Esophagus muscularis mucosa (tissue), 4 donors: ENCODE data around the gene ZBTB18. TPM values are rescaled to one million over a fixed set of nuclear protein-coding genes. Genes with fewer than 3 reads are reported as not detected.

Experiments used
- DNase-seq: peaks from one replicate; pipeline ENCODE4 v3.0.0-alpha.2; 2017; ENCODE audit errors: extremely low spot score
- H3K27ac ChIP-seq, 4 donors: fragments of 200-600 bp; sonication (generic); replicated peaks in 1 of 4; 1 replicate in 3 of 4; 2 replicates in 1 of 4; pipeline ENCODE4 v1.5.1; 2016 to 2019; ENCODE audit warnings: mild to moderate bottlenecking in 1 of 4
- H3K27me3 ChIP-seq, 4 donors: fragments of 200-600 bp; sonication (generic); one replicate each; pipeline versions ENCODE4 v1.5.1 to v1.6.0; 2016 to 2019
- H3K36me3 ChIP-seq, 4 donors: fragments of 200-600 bp; sonication (generic); one replicate each; pipeline ENCODE4 v1.5.1; 2016 to 2019
- H3K4me1 ChIP-seq, 4 donors: fragments of 200-600 bp; sonication (generic); one replicate each; pipeline ENCODE4 v1.5.1; 2016 to 2019
- H3K4me3 ChIP-seq, 4 donors: fragments of 200-600 bp; sonication (generic); 1 replicate in 2 of 4; 2 replicates in 2 of 4; pipeline ENCODE4 v1.5.1; 2016 to 2019; ENCODE audit warnings: mild to moderate bottlenecking in 4 of 4, moderate library complexity in 1 of 4
- H3K9me3 ChIP-seq, 4 donors: fragments of 200-600 bp; sonication (generic); 1 replicate in 3 of 4; 2 replicates in 1 of 4; pipeline ENCODE4 v1.5.1; 2016 to 2019
- EP300 ChIP-seq: sonication (generic); formaldehyde crosslinking; IDR thresholded peaks from one replicate; pipeline ENCODE4 v1.6.1; 2017; ENCODE audit warnings: antibody characterized with exemption
- POLR2A ChIP-seq: fragments of 450-650 bp; IDR thresholded peaks from one replicate; pipeline ENCODE4 v1.6.1; 2017; ENCODE audit warnings: antibody characterized with exemption, moderate library complexity, mild to moderate bottlenecking, low read depth
- POLR2AphosphoS5 ChIP-seq, 2 donors: sonication (generic); formaldehyde crosslinking; IDR thresholded peaks; one replicate each; pipeline ENCODE4 v1.6.1; 2017; ENCODE audit warnings: antibody characterized with exemption in 2 of 2
- WGBS: methylation state at CpG from one replicate; pipeline ENCODE4 v1.1.5; 2018; 5-methylcytosine and 5-hydroxymethylcytosine counted together
- intact Hi-C: fragments of 100-400 bp; cut with DNase I; formaldehyde crosslinking; loops from one replicate; pipeline ENCODE4 v1.15.1; 2023
- small RNA-seq, 3 donors: library from RNA; depleted of rRNA; stranded (forward); fragments of <200 nt; gene quantifications; one replicate each; pipeline ENCODE3, GENCODE V24; 2016
- total RNA-seq, 4 donors: library from RNA; depleted of rRNA; stranded (reverse); fragments of >200 nt; gene quantifications; one replicate each; pipeline versions ENCODE4 v1.1.0 to v1.2.1, GENCODE V29; 2016
- TF ChIP-seq, protein P1 (sequence below), 3 experiments: fragments of 200-600 bp in 2 of 3; fragments of 450-650 bp in 1 of 3; sonication (generic) in 2 of 3; IDR thresholded peaks; one replicate each; pipeline ENCODE4 v1.5.1; 2017 to 2019; ENCODE audit warnings: antibody characterized with exemption in 3 of 3, mild to moderate bottlenecking in 2 of 3, moderate library complexity in 1 of 3

The ZBTB18 gene
- total RNA-seq, 4 donors from 2014 or later = 15.0 to 23.7 (median 18.2) TPM

DNA sequence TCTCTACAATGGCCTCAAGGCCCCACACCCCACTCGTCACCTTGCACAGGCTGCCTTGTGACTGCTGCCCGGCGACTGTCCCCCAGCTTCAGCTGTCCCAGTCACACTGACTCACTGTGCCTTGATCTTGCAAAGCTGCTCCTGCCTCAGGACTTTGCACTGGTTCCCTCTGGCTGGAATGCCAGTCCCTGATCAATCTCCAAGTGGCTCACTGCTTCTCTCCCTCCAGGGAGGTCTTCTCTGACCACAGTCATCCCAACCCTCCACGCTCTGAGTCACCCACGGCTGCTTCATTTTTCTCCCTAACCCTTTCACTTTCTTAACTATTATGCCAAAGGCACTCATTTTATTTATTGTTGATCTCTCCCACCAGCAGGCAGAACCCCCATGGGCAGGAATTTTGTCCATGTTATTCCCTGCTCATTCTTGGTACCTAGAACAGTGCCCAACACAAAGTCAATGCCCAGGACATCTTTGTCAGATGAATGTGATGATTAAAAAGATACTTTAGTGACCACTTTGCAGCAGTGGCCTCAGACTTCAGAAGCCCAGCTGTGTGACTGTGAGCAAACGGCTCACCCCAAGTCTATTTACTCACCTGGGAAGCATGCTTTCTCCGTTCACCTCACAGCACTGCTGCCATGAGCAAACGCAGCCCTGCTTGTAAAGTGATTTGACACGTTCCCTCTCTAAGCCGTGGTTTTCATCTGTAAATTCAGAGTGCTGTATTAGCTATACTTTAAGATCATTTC lies 53.4 kb downstream of the ZBTB18 start:
- H3K4me1 ChIP-seq = peaks cover 0 to 8% (median 7%) of the 10 kb centered on the region in 4 donors

DNA sequence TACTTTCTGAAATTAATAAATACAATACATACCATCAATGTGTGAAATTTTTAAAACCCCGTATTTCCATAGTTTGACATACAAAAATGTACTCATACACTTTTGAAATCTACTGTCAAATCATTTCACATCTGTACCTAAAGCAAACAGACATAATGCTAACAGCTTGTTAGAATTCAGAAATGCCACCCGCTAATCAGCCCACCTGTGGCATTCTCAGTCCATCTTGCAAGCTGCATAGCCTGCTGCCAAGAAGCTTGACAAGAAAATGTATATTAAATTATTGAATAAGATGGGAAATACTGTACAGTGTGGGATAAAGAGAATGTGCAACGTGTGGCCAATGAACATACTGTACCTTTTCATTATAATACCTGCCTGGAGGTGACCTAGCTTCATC lies 55.1 kb downstream of the ZBTB18 start:
- no peaks in the 10 kb centered on the region for H3K9me3 ChIP-seq
- H3K27me3 ChIP-seq = peaks cover 0 to 11% (median 0%) of the 10 kb centered on the region in 4 donors
- H3K27ac ChIP-seq = no peak overlapping the region
- no peak for DNase-seq
- 91% methylated on average over 3 of the region's 3 CpGs for WGBS
- intact Hi-C loops = no loop called here
- H3K4me3 ChIP-seq = no peak overlapping the region
- TF ChIP-seq, protein P1, sequence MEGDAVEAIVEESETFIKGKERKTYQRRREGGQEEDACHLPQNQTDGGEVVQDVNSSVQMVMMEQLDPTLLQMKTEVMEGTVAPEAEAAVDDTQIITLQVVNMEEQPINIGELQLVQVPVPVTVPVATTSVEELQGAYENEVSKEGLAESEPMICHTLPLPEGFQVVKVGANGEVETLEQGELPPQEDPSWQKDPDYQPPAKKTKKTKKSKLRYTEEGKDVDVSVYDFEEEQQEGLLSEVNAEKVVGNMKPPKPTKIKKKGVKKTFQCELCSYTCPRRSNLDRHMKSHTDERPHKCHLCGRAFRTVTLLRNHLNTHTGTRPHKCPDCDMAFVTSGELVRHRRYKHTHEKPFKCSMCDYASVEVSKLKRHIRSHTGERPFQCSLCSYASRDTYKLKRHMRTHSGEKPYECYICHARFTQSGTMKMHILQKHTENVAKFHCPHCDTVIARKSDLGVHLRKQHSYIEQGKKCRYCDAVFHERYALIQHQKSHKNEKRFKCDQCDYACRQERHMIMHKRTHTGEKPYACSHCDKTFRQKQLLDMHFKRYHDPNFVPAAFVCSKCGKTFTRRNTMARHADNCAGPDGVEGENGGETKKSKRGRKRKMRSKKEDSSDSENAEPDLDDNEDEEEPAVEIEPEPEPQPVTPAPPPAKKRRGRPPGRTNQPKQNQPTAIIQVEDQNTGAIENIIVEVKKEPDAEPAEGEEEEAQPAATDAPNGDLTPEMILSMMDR (IDR thresholded peaks at IDR 0.05) = no peak
- TF ChIP-seq POLR2A (no peak), EP300 (no peak), POLR2AphosphoS5 (IDR thresholded peaks at IDR 0.05) (no peak)
- H3K36me3 ChIP-seq = no peaks in the 10 kb centered on the region
- no peaks in the 10 kb centered on the region for H3K4me1 ChIP-seq

More for the DNA sequence above, 53.4 kb downstream of the ZBTB18 start:
- WGBS = 83% methylated on average over 10 of the region's 10 CpGs
- H3K27ac ChIP-seq = no peak overlapping the region
- intact Hi-C loops = no loop called here
- DNase-seq = no peak
- H3K4me3 ChIP-seq = no peak overlapping the region
- H3K27me3 ChIP-seq = peaks cover 0 to 21% (median 2%) of the 10 kb centered on the region in 4 donors
- TF ChIP-seq POLR2AphosphoS5 (IDR thresholded peaks at IDR 0.05) (no peak), POLR2A (no peak), EP300 (no peak)
- TF ChIP-seq, protein P1 (IDR thresholded peaks at IDR 0.05) = no peak
- peaks cover 0 to 3% (median 0%) of the 10 kb centered on the region in 4 donors for H3K9me3 ChIP-seq
- no peaks in the 10 kb centered on the region for H3K36me3 ChIP-seq

Small RNAs within 50 kb of the gene (small RNA-seq; reads per million reads assigned to genes)
- 0 reads per million in 3 donors for gene RN7SL148P

Other genes with a start within 250 kb of the ZBTB18 start
- 100 to 1,000 TPM in 1 of 4 donors, 10 to 100 TPM in 3; 63.9 to 104 (median 74.2) TPM for gene AKT3, start 201.0 kb upstream of the ZBTB18 start, total RNA-seq